Gastrocnemius medialis (tissue), 4 donors: ENCODE results near the gene MARCHF10.

ENCODE experiments used
- CTCF ChIP-seq, 5 experiments: fragments of 450-650 bp in 3 of 5; fragments of 200-600 bp in 2 of 5; sonication (generic) in 2 of 5; IDR thresholded peaks in 4 of 5; conservative IDR thresholded peaks in 1 of 5; 1 replicate in 4 of 5; 2 replicates in 1 of 5; pipeline ENCODE4 v1.5.1; 2016 to 2019; ENCODE audit warnings: antibody characterized with exemption in 5 of 5, mild to moderate bottlenecking in 3 of 5, moderate library complexity in 3 of 5
- POLR2A ChIP-seq, 2 donors: fragments of 450-650 bp; IDR thresholded peaks; one replicate each; pipeline ENCODE4 v1.6.1; 2017; ENCODE audit warnings: antibody characterized with exemption in 2 of 2, mild to moderate bottlenecking in 2 of 2, moderate library complexity in 2 of 2

- TF ChIP-seq CTCF (IDR thresholded peaks at IDR 0.05 in 4 of 5, conservative IDR thresholded peaks at IDR 0.05 in 1 of 5): no peak
- TF ChIP-seq POLR2A (IDR thresholded peaks at IDR 0.05): no peak
Observed at GRCh38 chr17:62696256-62696655, 111.9 kb downstream of the MARCHF10 start.
